ENCODE measurements around the gene PPM1H.
"Not testable (repeated sequence)": the region's sequence is repeated elsewhere in the genome, so short reads cannot be mapped to it uniquely, and the experiment has no call there.

PPM1H gene

DNA sequence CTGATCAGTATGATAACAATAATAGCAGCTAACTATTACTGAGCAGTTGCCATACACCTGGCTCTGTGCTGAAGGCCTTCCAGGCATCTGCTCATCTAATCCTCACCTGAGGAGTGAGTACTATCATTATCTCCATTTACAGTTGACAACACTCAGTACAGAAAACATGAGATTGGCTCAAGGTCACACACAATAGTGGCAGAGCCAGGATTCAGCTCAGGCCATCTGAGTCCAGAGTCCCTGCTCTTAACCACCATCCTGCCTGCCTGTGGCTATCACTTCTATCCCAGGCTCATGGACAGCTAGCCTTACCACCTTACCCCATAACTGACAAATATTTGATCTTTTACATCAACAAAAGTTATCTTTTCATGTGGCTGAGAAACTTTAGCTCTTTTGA is 155.5 kb downstream of the PPM1H start:
- DNase-seq (ENCODE audit: low read depth, low spot score): no peak

GRCh38 chr12:62778187-62778586 is 156.8 kb downstream of the PPM1H start:
- H3K27ac ChIP-seq: no peak overlapping the region
- no peak for DNase-seq (ENCODE audit: low read depth, low spot score)

More for the DNA sequence above, 155.5 kb downstream of the PPM1H start:
- H3K27ac ChIP-seq: no peak overlapping the region

- H3K27ac ChIP-seq: no peak overlapping the region
- no peak for DNase-seq (ENCODE audit: low read depth, low spot score)
Observed at GRCh38 chr12:62776997-62777396, 158.0 kb downstream of the PPM1H start.

DNA sequence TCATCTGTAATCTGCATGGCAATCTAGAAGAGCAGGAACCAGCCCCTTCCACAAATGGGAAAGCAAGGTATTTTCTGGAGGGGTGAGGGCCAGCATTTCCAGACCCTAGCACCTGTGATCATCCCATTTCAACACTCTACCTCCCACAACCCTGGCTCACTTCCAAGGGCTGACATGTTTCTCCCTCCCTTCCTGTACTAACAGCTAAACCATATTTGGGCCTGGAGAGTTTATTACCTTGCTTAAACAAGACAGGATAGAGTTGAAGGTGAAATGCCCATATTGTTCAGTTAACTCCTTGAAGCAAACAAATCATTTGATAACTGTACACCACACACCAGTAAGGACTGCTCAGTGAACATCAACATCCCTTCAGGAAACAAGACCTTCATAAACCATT is 158.4 kb downstream of the PPM1H start:
- no peak overlapping the region for H3K27ac ChIP-seq
- no peak for DNase-seq (ENCODE audit: low read depth, low spot score)

GRCh38 chr12:62774794-62775193 is 160.2 kb downstream of the PPM1H start:
- no peak overlapping the region for H3K27ac ChIP-seq
- no peak for DNase-seq (ENCODE audit: low read depth, low spot score)

DNA sequence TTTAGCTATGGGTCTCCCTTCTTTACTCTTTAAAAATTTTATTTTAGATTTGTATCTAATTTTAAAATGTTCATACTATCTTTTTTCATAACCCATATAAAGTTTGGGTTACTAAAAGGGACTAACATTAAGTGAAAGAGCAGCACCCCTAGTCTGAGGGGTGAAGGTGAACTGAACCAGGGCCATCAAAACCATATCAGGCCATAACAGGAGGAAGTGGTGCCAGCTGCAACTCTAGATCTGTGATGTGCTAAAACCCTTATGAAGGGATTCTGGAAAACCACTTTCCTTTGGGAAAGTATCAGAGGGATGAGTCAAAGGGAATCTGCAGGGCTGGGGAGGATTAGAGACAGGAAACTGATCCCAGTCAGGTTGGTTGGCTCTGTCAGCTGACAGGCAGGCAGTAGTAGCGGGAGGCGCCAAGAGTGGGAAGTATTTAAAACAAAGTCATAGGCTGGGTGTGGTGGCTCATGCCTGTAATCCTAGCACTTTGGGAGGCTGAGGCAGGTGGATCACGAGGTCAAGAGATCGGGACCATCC is 162.5 kb downstream of the PPM1H start:
- no peak for DNase-seq (ENCODE audit: low read depth, low spot score)
- no peak overlapping the region for H3K27ac ChIP-seq

GRCh38 chr12:62771828-62772227 is 163.1 kb downstream of the PPM1H start:
- H3K27ac ChIP-seq: no peak overlapping the region
- DNase-seq (ENCODE audit: low read depth, low spot score): no peak

DNA sequence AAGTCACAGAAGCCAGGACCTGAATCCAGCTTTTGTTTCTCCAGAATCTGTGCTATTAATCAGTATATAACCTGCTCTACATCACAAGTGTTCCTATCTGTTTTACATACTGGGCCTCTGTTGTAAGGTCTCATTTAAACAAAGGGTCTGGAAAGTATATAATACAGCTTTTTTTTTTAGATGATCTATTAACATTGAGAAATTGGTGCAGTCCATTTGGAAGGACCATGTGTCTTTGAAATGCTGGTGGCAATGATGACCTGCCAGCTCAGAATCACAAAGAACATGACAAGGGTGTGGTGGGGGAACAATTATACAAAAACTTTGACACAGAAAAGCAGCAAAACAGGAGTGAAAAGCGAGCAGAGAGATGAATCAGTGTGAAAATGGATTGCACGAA is 164.6 kb downstream of the PPM1H start:
- DNase-seq (ENCODE audit: low read depth, low spot score): no peak
- no peak overlapping the region for H3K27ac ChIP-seq

DNA sequence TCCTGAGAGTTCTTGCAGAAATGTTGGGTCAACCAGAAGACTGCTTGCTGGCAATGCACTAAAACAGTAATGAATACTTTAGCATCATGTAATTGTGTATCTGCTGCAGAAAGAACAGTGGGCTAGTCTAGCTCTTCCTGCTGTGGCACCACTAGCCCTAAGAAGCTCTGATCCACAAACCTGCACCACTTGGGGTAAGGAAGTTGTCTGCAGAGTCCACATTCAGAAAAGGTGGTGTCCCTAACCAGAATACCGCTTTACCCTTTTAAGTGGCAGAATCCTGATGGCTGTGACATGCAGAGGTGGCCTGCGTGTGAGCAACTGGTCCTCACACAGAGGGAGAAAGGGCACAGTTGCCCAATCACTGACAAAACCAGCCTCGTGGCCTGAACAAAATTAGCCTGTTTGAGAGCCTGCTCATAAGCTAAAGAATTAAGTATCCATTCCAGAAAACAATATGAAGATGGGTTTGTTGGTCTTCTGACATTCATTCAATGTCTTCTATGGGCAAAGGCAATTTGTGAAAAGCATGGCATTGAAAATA is 165.8 kb downstream of the PPM1H start:
- DNase-seq (ENCODE audit: low read depth, low spot score): no peak
- H3K27ac ChIP-seq: no peak overlapping the region

- no peak for DNase-seq (ENCODE audit: low read depth, low spot score)
- no peak overlapping the region for H3K27ac ChIP-seq
Observed at GRCh38 chr12:62767946-62768345, 167.0 kb downstream of the PPM1H start.

DNA sequence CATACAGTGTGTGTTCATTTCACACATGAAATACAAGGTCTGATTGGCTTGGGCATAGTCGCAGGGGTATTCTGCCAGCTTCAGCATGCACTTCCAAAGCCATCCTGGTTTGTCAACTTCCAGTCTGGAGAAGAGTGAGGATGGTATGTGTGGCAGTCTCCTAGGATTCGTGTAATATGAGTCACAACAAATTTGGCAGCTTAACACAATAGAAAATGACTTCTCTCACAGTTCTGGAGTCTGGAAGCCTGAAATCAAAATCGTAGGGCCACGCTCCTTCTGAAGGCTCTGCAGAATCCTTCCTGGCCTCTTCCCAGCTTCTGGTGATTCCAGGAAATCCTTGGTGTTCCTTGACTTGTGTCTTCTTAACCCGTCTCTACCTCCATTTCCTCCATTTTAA is 167.5 kb downstream of the PPM1H start:
- no peak overlapping the region for H3K27ac ChIP-seq

GRCh38 chr12:62766496-62766895 is 168.5 kb downstream of the PPM1H start:
- DNase-seq (ENCODE audit: low read depth, low spot score): no peak
- H3K27ac ChIP-seq: no peak overlapping the region

More for the DNA sequence above, 167.5 kb downstream of the PPM1H start:
- no peak for DNase-seq (ENCODE audit: low read depth, low spot score)

- DNase-seq (ENCODE audit: low read depth, low spot score): no peak
Observed at GRCh38 chr12:62763861-62764645, 170.9 kb downstream of the PPM1H start.

GRCh38 chr12:62763312-62763711 is 171.6 kb downstream of the PPM1H start:
- DNase-seq (ENCODE audit: low read depth, low spot score): no peak
- peak overlapping the region; percentile 62 for H3K27ac ChIP-seq

More at GRCh38 chr12:62763861-62764645, 170.9 kb downstream of the PPM1H start:
- H3K27ac ChIP-seq: no peak overlapping the region

DNA sequence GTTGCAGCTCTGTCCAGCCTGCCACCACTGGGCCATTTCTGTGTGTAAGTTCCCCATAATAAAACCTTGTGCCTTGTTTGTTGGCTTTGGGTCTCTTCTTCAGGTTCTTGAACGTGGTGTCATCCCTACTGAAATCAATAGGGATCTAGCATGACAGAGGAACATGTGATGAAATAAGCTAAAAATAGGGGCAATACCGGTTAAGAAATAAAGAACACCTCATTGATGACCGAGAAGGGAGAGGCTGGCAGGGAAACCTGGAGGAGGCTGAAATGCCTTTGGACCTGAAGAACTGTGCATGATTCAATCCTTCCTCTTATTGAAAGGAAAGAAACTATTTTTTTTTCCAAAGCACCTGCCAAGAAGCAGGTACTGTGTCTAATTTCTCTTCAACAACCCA is 172.3 kb downstream of the PPM1H start:
- no peak for DNase-seq (ENCODE audit: low read depth, low spot score)
- H3K27ac ChIP-seq: peak overlapping the region; percentile 62

DNA sequence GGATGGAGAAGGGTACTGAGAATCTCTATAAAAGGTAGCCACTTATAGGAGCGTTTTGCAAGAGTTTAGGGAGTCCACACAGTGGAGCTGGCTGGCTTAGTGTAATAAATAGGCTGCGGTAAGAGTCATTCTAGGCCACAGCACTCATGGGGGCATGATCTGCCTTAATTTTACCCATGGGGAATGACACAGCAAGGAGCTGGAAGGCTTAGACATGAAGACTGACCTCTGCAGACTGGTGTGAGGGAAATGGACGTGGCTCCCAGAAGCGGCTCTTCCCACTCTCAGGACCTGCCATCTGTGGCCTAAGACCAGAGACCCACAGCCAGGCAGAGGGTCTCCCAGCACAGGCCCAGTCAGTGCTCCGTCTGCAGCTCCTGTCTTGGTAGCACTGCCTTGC is 173.3 kb downstream of the PPM1H start:
- no peak for DNase-seq (ENCODE audit: low read depth, low spot score)
- no peak overlapping the region for H3K27ac ChIP-seq

DNA sequence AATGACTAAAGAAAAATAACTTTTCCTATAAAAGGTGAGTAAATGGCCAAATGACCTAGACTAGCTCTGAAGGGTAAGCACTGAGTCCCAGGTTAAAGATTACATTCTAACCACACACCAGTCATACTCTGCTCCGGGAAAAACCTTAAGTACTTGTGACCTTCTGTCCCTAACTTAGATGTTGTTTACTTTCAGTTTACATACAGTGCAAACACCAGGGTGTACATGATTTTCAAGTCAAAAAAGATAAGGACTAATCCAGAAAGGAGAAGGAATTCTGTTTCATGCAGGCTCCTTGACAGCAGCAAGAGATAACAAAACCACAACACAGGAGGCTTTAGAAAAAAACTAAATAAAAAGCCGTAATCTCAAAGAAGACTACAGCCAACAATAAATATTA is 174.2 kb downstream of the PPM1H start:
- no peak overlapping the region for H3K27ac ChIP-seq
- no peak for DNase-seq (ENCODE audit: low read depth, low spot score)

DNA sequence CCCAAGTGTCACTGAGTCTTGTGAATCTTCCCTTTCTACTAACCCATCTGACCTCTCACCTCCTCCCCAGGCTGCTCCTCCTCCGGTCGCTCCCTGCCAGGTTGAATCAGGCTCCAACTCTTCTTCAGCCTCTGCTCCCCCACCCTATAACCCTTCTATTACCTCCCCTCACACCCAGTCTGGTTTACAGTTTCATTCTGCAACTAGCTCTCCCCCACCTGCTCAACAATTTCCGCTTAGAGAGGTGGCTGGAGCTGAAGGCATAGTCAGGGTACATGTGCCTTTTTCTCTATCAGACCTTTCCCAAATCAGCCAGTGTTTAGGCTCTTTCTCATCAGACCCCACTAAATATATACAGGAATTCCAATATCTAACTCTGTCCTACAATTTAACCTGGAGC is 174.6 kb downstream of the PPM1H start:
- not testable (repeated sequence) for H3K27ac ChIP-seq; DNase-seq (ENCODE audit: low read depth, low spot score)

DNA sequence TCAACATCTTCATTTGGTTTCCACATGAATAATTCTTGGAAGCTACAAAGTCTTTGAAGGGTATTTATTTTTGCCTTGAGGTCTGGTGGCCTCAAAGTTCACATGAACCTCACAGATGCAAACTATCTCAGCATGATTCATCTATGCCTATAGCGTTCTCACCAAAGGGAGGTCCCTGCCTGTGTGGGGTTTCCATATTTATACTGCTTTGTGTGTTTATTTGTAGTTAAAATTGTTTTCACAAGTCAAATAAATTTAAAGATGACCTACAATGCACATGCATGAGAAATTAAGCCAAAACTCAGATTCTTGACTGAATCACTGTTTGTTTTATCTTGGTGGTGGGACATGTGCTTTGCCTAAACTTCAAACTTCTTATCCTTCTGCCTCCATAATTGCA is 176.7 kb downstream of the PPM1H start:
- H3K27ac ChIP-seq: no peak overlapping the region
- DNase-seq (ENCODE audit: low read depth, low spot score): no peak

- no peak for DNase-seq (ENCODE audit: low read depth, low spot score)
- no peak overlapping the region for H3K27ac ChIP-seq
Observed at GRCh38 chr12:62757048-62757447, 177.9 kb downstream of the PPM1H start.

GRCh38 chr12:62754706-62755105 is 180.2 kb downstream of the PPM1H start:
- DNase-seq (ENCODE audit: low read depth, low spot score): no peak

DNA sequence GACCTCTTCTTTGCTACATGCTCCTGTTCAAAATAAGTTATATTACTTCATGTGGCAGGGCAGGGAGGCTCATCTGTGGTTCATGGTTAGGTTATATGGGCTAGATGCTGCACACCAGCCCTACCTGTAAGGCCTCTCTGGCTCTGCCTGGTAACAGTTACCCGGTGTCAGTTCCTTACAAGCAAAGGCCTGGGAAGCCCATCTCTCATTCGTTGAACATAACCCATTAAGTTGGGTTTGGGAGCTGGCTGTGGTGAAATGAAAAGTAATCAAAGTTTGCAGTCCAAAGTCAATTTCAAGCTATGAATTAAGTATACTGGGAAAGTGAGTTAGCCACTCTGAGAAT is 183.2 kb downstream of the PPM1H start:
- H3K27ac ChIP-seq: no peak overlapping the region
- DNase-seq (ENCODE audit: low read depth, low spot score): no peak

More at GRCh38 chr12:62754706-62755105, 180.2 kb downstream of the PPM1H start:
- H3K27ac ChIP-seq: no peak overlapping the region

Measured in epithelial cell of prostate (primary cell).